H1 (cell line): Measurements from ENCODE around the gene KCNQ1OT1.

ENCODE experiments used
- CTCF ChIP-seq, 3 experiments: IDR thresholded peaks; 1 replicate in 2 of 3; 2 replicates in 1 of 3; pipeline versions ENCODE4 v1.5.1 to v1.6.1; 2011; ENCODE audit warnings: low read length in 3 of 3, mild to moderate bottlenecking in 3 of 3, inconsistent platforms in 2 of 3, low read depth in 1 of 3, moderate library complexity in 1 of 3; ENCODE audit not compliant: insufficient read depth in 1 of 3; ENCODE audit errors: control extremely low read depth in 1 of 3
- POLR2A ChIP-seq, 2 experiments: IDR thresholded peaks; 1 replicate in 1 of 2; 2 replicates in 1 of 2; pipeline ENCODE4 v1.6.1; 2011; ENCODE audit warnings: low read depth in 2 of 2, low read length in 2 of 2, mild to moderate bottlenecking in 2 of 2; ENCODE audit errors: control extremely low read depth in 1 of 2
- YY1 ChIP-seq: IDR thresholded peaks from 2 replicates; pipeline ENCODE4 v1.6.1; 2011; ENCODE audit warnings: low read depth, mild to moderate bottlenecking, low read length

- TF ChIP-seq POLR2A (IDR thresholded peaks at IDR 0.05; ENCODE audit: control extremely low read depth in 1 of 2, low read depth in 2 of 2, low read length in 2 of 2) (no peak), CTCF (IDR thresholded peaks at IDR 0.05; ENCODE audit: control extremely low read depth in 1 of 3, insufficient read depth in 1 of 3, low read depth in 1 of 3, low read length in 3 of 3) (no peak), YY1 (no peak)
Measured at GRCh38 chr11:2561696-2562581, 137.9 kb downstream of the KCNQ1OT1 start.
